Measurements from ENCODE around the gene LYRM2. TPM values are rescaled to one million over a fixed set of nuclear protein-coding genes. Genes with fewer than 3 reads are reported as not detected.

LYRM2 gene
- total RNA-seq, 3 donors from 2014 or later, result 33.9 to 36.0 (median 35.9) TPM

DNA sequence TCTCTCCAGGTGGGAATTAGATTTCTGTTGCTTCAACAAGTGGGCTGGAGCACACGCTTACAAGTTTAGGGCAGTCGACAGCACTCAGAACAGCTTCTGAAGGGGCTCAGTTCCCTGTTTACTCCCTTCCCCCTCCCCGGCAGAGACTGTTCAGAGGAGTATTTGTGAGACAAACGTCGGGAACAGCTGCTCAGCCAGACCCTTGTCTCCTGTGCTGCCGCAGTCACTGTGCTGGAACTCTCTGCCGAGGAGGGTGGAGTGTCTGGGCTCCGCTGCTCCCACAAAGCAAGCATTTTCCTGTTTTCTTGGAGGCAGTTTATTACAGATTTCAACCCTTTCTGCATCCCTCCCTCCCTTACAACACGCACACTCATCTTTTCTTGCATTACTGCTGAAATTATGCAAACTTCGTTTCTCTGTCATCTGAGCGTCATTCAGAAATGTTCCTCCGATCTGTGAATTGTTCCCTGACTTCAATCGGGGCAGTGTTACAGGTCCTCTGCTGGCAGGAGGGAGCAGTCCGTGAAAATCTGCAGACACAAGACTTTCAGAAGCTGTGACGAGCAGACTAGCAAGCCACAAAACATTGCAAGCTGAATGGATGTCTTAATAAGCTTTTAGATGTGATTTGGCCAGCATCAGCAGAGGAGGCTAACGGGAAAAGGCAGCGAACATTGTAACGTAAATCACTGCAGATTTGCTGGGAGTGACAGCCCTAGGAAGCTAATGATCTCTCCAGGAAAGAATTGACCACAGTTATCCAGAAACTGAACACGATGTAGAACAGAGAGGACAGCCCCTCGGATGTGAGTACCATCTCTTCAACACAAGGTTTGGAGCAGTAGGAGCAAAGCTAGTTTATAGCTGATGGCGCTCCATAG, 76.2 kb downstream of the LYRM2 start:
- no peak overlapping the region for H3K4me3 ChIP-seq
- no peak for DNase-seq
- no peaks in the 10 kb centered on the region for H3K4me1 ChIP-seq (ENCODE audit: low read depth)
- no peaks in the 10 kb centered on the region for H3K36me3 ChIP-seq (ENCODE audit: low read depth)
- no peak for ATAC-seq
- no peaks in the 10 kb centered on the region for H3K9me3 ChIP-seq
- TF ChIP-seq, protein P1, sequence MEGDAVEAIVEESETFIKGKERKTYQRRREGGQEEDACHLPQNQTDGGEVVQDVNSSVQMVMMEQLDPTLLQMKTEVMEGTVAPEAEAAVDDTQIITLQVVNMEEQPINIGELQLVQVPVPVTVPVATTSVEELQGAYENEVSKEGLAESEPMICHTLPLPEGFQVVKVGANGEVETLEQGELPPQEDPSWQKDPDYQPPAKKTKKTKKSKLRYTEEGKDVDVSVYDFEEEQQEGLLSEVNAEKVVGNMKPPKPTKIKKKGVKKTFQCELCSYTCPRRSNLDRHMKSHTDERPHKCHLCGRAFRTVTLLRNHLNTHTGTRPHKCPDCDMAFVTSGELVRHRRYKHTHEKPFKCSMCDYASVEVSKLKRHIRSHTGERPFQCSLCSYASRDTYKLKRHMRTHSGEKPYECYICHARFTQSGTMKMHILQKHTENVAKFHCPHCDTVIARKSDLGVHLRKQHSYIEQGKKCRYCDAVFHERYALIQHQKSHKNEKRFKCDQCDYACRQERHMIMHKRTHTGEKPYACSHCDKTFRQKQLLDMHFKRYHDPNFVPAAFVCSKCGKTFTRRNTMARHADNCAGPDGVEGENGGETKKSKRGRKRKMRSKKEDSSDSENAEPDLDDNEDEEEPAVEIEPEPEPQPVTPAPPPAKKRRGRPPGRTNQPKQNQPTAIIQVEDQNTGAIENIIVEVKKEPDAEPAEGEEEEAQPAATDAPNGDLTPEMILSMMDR (IDR thresholded peaks at IDR 0.05), result no peak
- intact Hi-C loops (cut with DNase I, micrococcal nuclease), result no loop called here

DNA sequence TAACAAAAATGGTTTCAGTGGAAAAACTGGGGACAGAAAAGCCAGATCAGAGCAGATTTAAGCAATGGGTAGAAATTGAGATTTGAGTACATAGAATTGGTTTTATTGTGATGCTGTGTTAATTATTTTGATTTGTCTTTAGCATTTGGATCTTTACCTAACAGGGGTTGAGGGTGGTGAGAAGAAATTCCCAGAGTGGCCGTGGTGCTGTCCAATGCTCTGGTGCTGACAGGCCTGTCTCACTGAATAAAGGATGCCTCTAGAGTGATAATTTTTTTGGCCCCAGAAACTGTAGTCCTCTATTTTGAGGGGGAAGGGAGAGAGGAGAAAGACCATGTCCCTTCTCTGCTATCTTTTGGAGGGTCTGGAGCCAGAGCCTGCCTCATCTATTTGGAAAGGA, 79.1 kb downstream of the LYRM2 start:
- ATAC-seq, result no peak
- TF ChIP-seq, protein P1 (IDR thresholded peaks at IDR 0.05), result no peak
- Histone ChIP-seq H3K36me3 (ENCODE audit: low read depth) (no peaks in the 10 kb centered on the region), H3K4me1 (ENCODE audit: low read depth) (no peaks in the 10 kb centered on the region), H3K9me3 (no peaks in the 10 kb centered on the region), H3K4me3 (no peak overlapping the region)
- intact Hi-C loops (cut with DNase I, micrococcal nuclease), result no loop called here
- DNase-seq, result no peak

DNA sequence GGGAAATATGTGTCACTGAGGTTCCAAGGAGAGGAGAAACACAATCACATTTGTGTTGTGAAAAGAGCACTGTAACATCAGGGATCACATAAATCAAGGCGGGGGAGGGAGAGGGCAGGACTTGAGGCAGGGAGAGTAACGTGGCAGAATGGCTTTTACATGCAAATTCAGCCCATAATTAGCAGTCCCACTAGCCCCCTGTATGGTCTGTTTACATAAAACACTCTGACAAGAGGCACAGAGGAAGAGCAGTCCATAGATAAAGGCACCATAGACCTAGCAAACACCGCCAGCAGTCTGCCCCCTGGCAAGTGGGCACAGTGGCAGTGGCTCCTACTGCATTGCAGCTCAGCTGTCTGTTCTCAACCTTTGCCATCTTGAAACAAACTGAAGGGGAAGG, 82.7 kb downstream of the LYRM2 start:
- H3K9me3 ChIP-seq, result no peaks in the 10 kb centered on the region
- H3K4me3 ChIP-seq, result no peak overlapping the region
- ATAC-seq (no peak), DNase-seq (no peak)
- H3K4me1 ChIP-seq (ENCODE audit: low read depth), result no peaks in the 10 kb centered on the region
- TF ChIP-seq, protein P1 (IDR thresholded peaks at IDR 0.05), result no peak
- no peaks in the 10 kb centered on the region for H3K36me3 ChIP-seq (ENCODE audit: low read depth)
- intact Hi-C loops (cut with DNase I, micrococcal nuclease), result no loop called here

DNA sequence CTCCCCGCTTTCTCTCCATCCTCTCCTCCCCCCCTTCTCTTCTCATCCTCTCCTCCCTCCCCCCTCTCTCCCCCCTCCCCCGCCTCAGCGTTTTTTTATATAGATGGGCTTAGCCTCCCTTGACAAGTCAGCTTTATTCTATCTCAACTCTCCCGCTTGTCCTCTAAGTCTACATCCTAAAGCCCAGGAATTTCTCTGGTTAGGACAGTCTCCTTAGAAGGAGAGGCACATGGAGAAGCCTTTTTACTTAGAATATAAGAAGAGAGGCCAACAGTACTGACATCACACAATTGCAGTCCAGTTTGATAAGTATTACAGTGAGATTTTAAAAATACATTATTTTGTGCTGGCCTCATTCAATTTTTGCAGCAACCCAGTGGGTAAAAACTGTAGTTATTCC, 83.5 kb downstream of the LYRM2 start:
- Histone ChIP-seq H3K36me3 (ENCODE audit: low read depth) (no peaks in the 10 kb centered on the region), H3K4me1 (ENCODE audit: low read depth) (no peaks in the 10 kb centered on the region), H3K4me3 (no peak overlapping the region), H3K9me3 (no peaks in the 10 kb centered on the region)
- ATAC-seq (no peak), DNase-seq (no peak)
- intact Hi-C loops (cut with DNase I, micrococcal nuclease), result no loop called here
- TF ChIP-seq, protein P1 (IDR thresholded peaks at IDR 0.05), result no peak

DNA sequence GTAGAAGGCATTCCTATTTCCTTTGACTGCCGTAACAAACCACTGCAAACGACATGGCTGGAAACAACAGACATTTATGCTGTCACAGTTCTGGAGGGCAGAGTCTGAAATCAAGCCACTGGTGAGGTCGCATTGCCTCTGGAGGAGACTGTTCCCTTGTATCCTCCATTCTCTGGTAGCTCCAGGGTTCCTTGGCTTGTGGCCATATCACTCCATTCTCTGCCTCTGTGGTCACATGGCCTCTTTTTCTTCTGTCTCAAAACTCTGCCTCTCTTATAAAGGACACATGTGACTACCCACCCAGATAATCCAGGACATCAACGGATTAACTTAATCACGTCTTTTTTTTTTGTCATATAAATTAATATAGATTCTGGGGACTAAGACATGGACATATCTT, 84.4 kb downstream of the LYRM2 start:
- Histone ChIP-seq H3K36me3 (ENCODE audit: low read depth) (no peaks in the 10 kb centered on the region), H3K4me3 (no peak overlapping the region), H3K9me3 (no peaks in the 10 kb centered on the region), H3K4me1 (ENCODE audit: low read depth) (no peaks in the 10 kb centered on the region)
- ATAC-seq, result no peak
- TF ChIP-seq, protein P1 (IDR thresholded peaks at IDR 0.05), result no peak
- intact Hi-C loops (cut with DNase I, micrococcal nuclease), result no loop called here
- no peak for DNase-seq

Data from mucosa of descending colon (tissue), 3 donors.